ENCODE data around the gene CNTN4. TPM values are rescaled to one million over a fixed set of nuclear protein-coding genes. Genes with fewer than 3 reads are reported as not detected.

CNTN4 gene
- total and polyA plus RNA-seq, 9 donors: 0.35 to 16.7 (median 3.0) TPM

DNA sequence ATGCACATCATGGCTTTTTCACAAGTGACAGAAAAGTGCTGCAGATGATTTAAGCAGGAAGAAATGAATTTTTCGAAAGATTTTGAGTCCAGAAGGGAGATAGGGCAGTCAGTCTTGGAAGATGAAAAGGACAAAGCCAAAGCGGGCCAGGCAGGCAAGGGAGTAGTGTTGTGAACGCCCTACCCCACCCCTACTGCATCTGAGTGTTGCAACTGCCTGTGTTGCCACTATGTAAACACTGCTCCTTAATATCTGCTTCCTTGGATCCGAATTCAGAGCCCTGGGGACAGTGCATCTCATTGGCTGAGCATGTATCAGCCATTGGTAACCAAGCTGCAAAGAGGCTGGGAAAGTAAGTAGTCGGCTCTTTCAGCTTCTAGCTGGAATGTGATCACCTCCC, 39.0 kb downstream of the CNTN4 start:
- no peak for DNase-seq
- Histone ChIP-seq H3K9me3 (no peaks in the 10 kb centered on the region), H3K27ac (no peak overlapping the region), H3K4me1 (ENCODE audit: insufficient read depth) (no peaks in the 10 kb centered on the region), H3K36me3 (no peaks in the 10 kb centered on the region), H3K4me3 (no peak overlapping the region), H3K27me3 (no peaks in the 10 kb centered on the region)
- 79 to 86% (median 84%) methylated on average over 5 of the region's 5 CpGs for WGBS, 3 donors
- TF ChIP-seq, protein P1, sequence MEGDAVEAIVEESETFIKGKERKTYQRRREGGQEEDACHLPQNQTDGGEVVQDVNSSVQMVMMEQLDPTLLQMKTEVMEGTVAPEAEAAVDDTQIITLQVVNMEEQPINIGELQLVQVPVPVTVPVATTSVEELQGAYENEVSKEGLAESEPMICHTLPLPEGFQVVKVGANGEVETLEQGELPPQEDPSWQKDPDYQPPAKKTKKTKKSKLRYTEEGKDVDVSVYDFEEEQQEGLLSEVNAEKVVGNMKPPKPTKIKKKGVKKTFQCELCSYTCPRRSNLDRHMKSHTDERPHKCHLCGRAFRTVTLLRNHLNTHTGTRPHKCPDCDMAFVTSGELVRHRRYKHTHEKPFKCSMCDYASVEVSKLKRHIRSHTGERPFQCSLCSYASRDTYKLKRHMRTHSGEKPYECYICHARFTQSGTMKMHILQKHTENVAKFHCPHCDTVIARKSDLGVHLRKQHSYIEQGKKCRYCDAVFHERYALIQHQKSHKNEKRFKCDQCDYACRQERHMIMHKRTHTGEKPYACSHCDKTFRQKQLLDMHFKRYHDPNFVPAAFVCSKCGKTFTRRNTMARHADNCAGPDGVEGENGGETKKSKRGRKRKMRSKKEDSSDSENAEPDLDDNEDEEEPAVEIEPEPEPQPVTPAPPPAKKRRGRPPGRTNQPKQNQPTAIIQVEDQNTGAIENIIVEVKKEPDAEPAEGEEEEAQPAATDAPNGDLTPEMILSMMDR (IDR thresholded peaks at IDR 0.05): no peak
- TF ChIP-seq EP300 (IDR thresholded peaks at IDR 0.05) (no peak), POLR2A (IDR thresholded peaks at IDR 0.05) (no peak)
- intact Hi-C loops (cut with DNase I): no loop called here

DNA sequence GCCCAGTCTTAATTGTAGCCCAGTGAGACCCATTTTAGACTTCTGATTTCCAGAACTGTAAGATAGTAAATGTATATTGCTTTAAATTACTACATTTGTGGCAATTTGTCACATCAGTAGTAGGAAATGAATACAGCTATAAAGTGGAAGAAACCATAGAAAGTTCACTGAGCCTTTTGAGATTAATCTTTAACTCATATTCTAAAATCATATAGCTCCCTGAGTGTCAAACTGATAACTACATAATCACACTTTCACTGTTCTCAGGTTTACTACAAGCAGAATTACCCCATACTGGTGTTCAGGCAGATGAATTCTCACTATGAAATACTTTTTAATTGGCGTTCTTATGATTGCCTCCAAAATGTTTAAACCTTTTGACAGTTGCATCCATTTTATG, 42.8 kb downstream of the CNTN4 start:
- intact Hi-C loops (cut with DNase I): no loop called here
- no peak overlapping the region for H3K27ac ChIP-seq
- H3K4me3 ChIP-seq: no peak overlapping the region

DNA sequence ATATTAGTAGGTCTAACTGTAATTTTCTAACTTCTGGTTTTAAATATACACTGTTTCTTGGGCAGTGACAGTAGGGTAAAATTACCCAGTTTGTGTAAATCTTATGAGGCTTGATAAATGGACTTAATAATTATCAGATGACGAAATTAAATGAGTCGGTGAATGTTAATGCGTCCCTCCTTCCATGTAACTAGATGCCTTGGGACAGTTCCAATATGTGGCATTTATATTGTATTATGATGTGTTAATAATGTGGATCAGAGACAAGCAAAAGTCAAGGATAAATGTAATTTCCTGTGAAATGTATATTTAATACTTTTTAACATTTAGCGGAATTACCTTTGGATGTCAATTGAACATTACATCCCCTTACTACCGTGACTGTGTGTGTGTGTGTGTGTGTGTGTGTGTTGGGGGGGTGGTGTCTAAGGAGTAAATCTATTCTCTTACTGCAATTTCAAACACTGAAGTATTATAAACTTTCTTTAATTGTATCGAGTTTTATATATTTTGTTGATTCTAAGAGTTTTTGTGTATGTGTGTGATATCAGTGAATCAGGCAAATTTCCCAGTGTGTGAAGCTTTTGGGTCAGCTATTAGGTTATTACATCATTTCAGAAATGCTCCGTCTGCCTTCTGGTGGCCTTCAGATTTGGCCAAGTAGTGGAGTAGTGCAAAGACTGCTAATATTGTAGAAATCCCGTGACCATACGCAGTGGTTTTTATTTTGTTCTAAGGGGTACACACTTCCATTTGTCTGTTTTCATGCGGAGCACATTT, 50.1 kb downstream of the CNTN4 start:
- Histone ChIP-seq H3K4me1 (ENCODE audit: insufficient read depth) (no peaks in the 10 kb centered on the region), H3K36me3 (no peaks in the 10 kb centered on the region), H3K9me3 (no peaks in the 10 kb centered on the region), H3K27me3 (no peaks in the 10 kb centered on the region), H3K4me3 (no peak overlapping the region), H3K27ac (no peak overlapping the region)
- WGBS, 3 donors: 53 to 69% (median 63%) methylated on average over 10 of the region's 10 CpGs
- TF ChIP-seq, protein P1 (IDR thresholded peaks at IDR 0.05): no peak
- no peak for TF ChIP-seq POLR2A (IDR thresholded peaks at IDR 0.05)
- TF ChIP-seq EP300 (IDR thresholded peaks at IDR 0.05): no peak
- DNase-seq: no peak
- intact Hi-C loops (cut with DNase I): no loop called here

More for the DNA sequence above, 42.8 kb downstream of the CNTN4 start:
- Histone ChIP-seq H3K27me3 (no peaks in the 10 kb centered on the region), H3K36me3 (no peaks in the 10 kb centered on the region), H3K4me1 (ENCODE audit: insufficient read depth) (no peaks in the 10 kb centered on the region), H3K9me3 (no peaks in the 10 kb centered on the region)
- DNase-seq: no peak
- TF ChIP-seq POLR2A (IDR thresholded peaks at IDR 0.05) (no peak), EP300 (IDR thresholded peaks at IDR 0.05) (no peak)
- TF ChIP-seq, protein P1 (IDR thresholded peaks at IDR 0.05): no peak
- WGBS, 3 donors: 85 to 100% (median 89%) methylated on average over 1 of the region's 1 CpG

DNA sequence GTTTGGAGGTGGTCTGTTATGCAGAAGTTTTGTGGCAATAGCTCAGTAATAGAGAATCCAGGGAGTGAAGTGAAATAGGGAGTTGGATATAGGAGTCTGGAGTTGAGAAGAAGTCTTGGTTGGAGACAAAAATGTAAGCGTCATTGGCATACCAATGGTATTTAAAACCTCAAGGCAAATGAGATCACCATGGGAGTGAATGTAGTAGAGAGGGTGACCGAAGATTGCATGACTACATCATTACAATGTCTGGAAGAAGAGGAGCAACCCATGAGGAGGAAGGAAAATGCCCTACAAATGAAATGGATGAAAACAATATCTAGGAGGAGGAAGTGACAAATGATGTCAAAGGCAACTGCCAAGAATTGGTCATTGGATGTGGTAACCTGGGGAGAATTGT, 54.4 kb downstream of the CNTN4 start:
- WGBS, 3 donors: 95 to 98% (median 96%) methylated on average over 2 of the region's 2 CpGs

More for the DNA sequence above, 54.4 kb downstream of the CNTN4 start:
- H3K4me3 ChIP-seq: no peak overlapping the region
- no peaks in the 10 kb centered on the region for H3K27me3 ChIP-seq
- TF ChIP-seq, protein P1 (IDR thresholded peaks at IDR 0.05): no peak
- TF ChIP-seq EP300 (IDR thresholded peaks at IDR 0.05) (no peak), POLR2A (IDR thresholded peaks at IDR 0.05) (no peak)
- no peaks in the 10 kb centered on the region for H3K36me3 ChIP-seq
- H3K9me3 ChIP-seq: no peaks in the 10 kb centered on the region
- intact Hi-C loops (cut with DNase I): no loop called here
- no peak for DNase-seq
- H3K27ac ChIP-seq: no peak overlapping the region
- H3K4me1 ChIP-seq (ENCODE audit: insufficient read depth): no peaks in the 10 kb centered on the region

Measured in ovary (tissue), 9 donors.